ENCODE data around the gene DDHD1. TPM values are rescaled to one million over a fixed set of nuclear protein-coding genes. Genes with fewer than 3 reads are reported as not detected.

Gene DDHD1
- total and polyA plus RNA-seq, 2 experiments from 2014 or later = 6.2 to 18.8 TPM

- no peak for DNase-seq (ENCODE audit: low spot score)
- H3K9me3 ChIP-seq (ENCODE audit: low read depth) = no peaks in the 10 kb centered on the region
- 89% methylated on average over 4 of the region's 4 CpGs for WGBS (ENCODE audit: low lambda C conversion rate, missing lambda C conversion rate)
- no peak overlapping the region for H3K4me2 ChIP-seq
- TF ChIP-seq EZH2phosphoT487 (IDR thresholded peaks at IDR 0.05; ENCODE audit: low read depth, severe bottlenecking, unreplicated experiment) (no peak), CTCF (IDR thresholded peaks at IDR 0.05; ENCODE audit: poor library complexity) (no peak)
- H2AFZ ChIP-seq = no peak overlapping the region
- no peaks in the 10 kb centered on the region for H3K9me2 ChIP-seq (replicated peaks; ENCODE audit: insufficient read depth)
- H3K79me2 ChIP-seq = no peaks in the 10 kb centered on the region
- H3K27me3 ChIP-seq = no peaks in the 10 kb centered on the region
- no peak overlapping the region for H3K27ac ChIP-seq
- H4K20me1 ChIP-seq (ENCODE audit: insufficient read depth, poor library complexity, severe bottlenecking) = no peaks in the 10 kb centered on the region
- H3K4me3 ChIP-seq = no peak overlapping the region
- H3K36me3 ChIP-seq (replicated peaks; ENCODE audit: insufficient read depth, low read depth) = no peaks in the 10 kb centered on the region
- no peaks in the 10 kb centered on the region for H3K4me1 ChIP-seq (ENCODE audit: insufficient read depth)
Observed at GRCh38 chr14:53003776-53004175, 149.3 kb downstream of the DDHD1 start.

- no peaks in the 10 kb centered on the region for H3K4me1 ChIP-seq (ENCODE audit: insufficient read depth)
- no peak overlapping the region for H3K4me3 ChIP-seq
- no peak overlapping the region for H2AFZ ChIP-seq
- 70% methylated on average over 5 of the region's 5 CpGs for WGBS (ENCODE audit: low lambda C conversion rate, missing lambda C conversion rate)
- H3K36me3 ChIP-seq (replicated peaks; ENCODE audit: insufficient read depth, low read depth) = no peaks in the 10 kb centered on the region
- H3K27me3 ChIP-seq = no peaks in the 10 kb centered on the region
- DNase-seq (ENCODE audit: low spot score) = no peak
- H3K9me2 ChIP-seq (replicated peaks; ENCODE audit: insufficient read depth) = no peaks in the 10 kb centered on the region
- H3K79me2 ChIP-seq = no peaks in the 10 kb centered on the region
- H3K4me2 ChIP-seq = no peak overlapping the region
- H3K9me3 ChIP-seq (ENCODE audit: low read depth) = no peaks in the 10 kb centered on the region
- no peak overlapping the region for H3K27ac ChIP-seq
- no peak for TF ChIP-seq CTCF (IDR thresholded peaks at IDR 0.05; ENCODE audit: poor library complexity)
- no peak for TF ChIP-seq EZH2 (IDR thresholded peaks at IDR 0.05; ENCODE audit: borderline replicate concordance)
- no peak for TF ChIP-seq EZH2phosphoT487 (IDR thresholded peaks at IDR 0.05; ENCODE audit: low read depth, severe bottlenecking, unreplicated experiment)
- no peaks in the 10 kb centered on the region for H4K20me1 ChIP-seq (ENCODE audit: insufficient read depth, poor library complexity, severe bottlenecking)
Observed at GRCh38 chr14:53002576-53002975, 150.5 kb downstream of the DDHD1 start.

- no peaks in the 10 kb centered on the region for H3K79me2 ChIP-seq
- no peaks in the 10 kb centered on the region for H3K9me2 ChIP-seq (replicated peaks; ENCODE audit: insufficient read depth)
- H3K36me3 ChIP-seq (replicated peaks; ENCODE audit: insufficient read depth, low read depth) = no peaks in the 10 kb centered on the region
- H3K27ac ChIP-seq = no peak overlapping the region
- 72% methylated on average over 7 of the region's 7 CpGs for WGBS (ENCODE audit: low lambda C conversion rate, missing lambda C conversion rate)
- H3K9me3 ChIP-seq (ENCODE audit: low read depth) = no peaks in the 10 kb centered on the region
- TF ChIP-seq EZH2 (IDR thresholded peaks at IDR 0.05; ENCODE audit: borderline replicate concordance) (no peak), CTCF (IDR thresholded peaks at IDR 0.05; ENCODE audit: poor library complexity) (no peak), EZH2phosphoT487 (IDR thresholded peaks at IDR 0.05; ENCODE audit: low read depth, severe bottlenecking, unreplicated experiment) (no peak)
- H4K20me1 ChIP-seq (ENCODE audit: insufficient read depth, poor library complexity, severe bottlenecking) = no peaks in the 10 kb centered on the region
- no peak overlapping the region for H2AFZ ChIP-seq
- no peak overlapping the region for H3K4me3 ChIP-seq
- H3K4me1 ChIP-seq (ENCODE audit: insufficient read depth) = no peaks in the 10 kb centered on the region
- no peaks in the 10 kb centered on the region for H3K27me3 ChIP-seq
- no peak for DNase-seq (ENCODE audit: low spot score)
- H3K4me2 ChIP-seq = no peak overlapping the region
Observed at GRCh38 chr14:53001787-53002378, 151.2 kb downstream of the DDHD1 start.
